Vagina (tissue), 2 donors: Measurements from ENCODE around the gene RPS8.

Experiments
- POLR2A ChIP-seq, 2 donors: fragments of 450-650 bp; IDR thresholded peaks; one replicate each; pipeline ENCODE4 v1.6.1; 2017; ENCODE audit warnings: antibody characterized with exemption in 2 of 2, mild to moderate bottlenecking in 2 of 2, moderate library complexity in 2 of 2
- TF ChIP-seq, protein P1 (sequence below), 3 experiments: fragments of 450-650 bp in 2 of 3; fragments of 200-600 bp in 1 of 3; sonication (generic) in 1 of 3; IDR thresholded peaks; one replicate each; pipeline ENCODE4 v1.5.1; 2017 to 2019; ENCODE audit warnings: antibody characterized with exemption in 3 of 3, mild to moderate bottlenecking in 2 of 3, moderate library complexity in 2 of 3

DNA sequence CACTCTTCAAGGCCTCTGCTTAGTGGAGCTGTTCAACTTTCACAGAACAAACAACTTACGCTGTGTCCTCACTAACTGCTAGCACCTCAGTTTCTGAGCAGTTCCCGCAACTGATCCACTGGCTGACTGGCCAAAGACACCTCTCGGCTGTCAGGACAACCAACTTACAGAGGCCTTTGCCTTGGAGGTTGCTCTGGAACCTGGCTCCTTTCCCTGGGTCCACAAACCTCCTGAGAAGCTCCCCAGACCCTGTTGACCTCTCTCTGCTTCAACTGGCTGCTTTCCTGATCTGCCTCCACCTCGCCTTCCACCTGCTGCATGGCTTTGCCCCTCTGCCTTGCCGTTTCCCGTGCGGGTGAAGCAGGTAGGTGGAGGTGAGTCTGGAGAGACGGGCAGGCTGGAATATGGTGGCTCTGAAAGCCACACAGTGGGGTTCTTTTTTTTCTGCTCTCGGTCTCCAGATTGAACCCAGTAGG, 45.9 kb downstream of the RPS8 start:
- no peak for TF ChIP-seq POLR2A (IDR thresholded peaks at IDR 0.05)
- TF ChIP-seq, protein P1, sequence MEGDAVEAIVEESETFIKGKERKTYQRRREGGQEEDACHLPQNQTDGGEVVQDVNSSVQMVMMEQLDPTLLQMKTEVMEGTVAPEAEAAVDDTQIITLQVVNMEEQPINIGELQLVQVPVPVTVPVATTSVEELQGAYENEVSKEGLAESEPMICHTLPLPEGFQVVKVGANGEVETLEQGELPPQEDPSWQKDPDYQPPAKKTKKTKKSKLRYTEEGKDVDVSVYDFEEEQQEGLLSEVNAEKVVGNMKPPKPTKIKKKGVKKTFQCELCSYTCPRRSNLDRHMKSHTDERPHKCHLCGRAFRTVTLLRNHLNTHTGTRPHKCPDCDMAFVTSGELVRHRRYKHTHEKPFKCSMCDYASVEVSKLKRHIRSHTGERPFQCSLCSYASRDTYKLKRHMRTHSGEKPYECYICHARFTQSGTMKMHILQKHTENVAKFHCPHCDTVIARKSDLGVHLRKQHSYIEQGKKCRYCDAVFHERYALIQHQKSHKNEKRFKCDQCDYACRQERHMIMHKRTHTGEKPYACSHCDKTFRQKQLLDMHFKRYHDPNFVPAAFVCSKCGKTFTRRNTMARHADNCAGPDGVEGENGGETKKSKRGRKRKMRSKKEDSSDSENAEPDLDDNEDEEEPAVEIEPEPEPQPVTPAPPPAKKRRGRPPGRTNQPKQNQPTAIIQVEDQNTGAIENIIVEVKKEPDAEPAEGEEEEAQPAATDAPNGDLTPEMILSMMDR (IDR thresholded peaks at IDR 0.05) = no peak
